Measurements from ENCODE around the gene SMYD3.
"Not testable (repeated sequence)": the region's sequence is repeated elsewhere in the genome, so short reads cannot be mapped to it uniquely, and the experiment has no call there.

Gene SMYD3

GRCh38 chr1:246343937-246344336 lies 163.1 kb downstream of the SMYD3 start:
- no peak for DNase-seq

- DNase-seq = no peak
Measured at GRCh38 chr1:246343251-246343650, 163.8 kb downstream of the SMYD3 start.

- DNase-seq = no peak
Measured at GRCh38 chr1:246338546-246338945, 168.5 kb downstream of the SMYD3 start.

GRCh38 chr1:246338098-246338497 lies 169.0 kb downstream of the SMYD3 start:
- no peak for DNase-seq

- DNase-seq = no peak
Measured at GRCh38 chr1:246335151-246335550, 171.9 kb downstream of the SMYD3 start.

GRCh38 chr1:246333855-246334254 lies 173.2 kb downstream of the SMYD3 start:
- peak; percentile 2 for DNase-seq

GRCh38 chr1:246332078-246332477 lies 175.0 kb downstream of the SMYD3 start:
- DNase-seq = no peak

- DNase-seq = no peak
Measured at GRCh38 chr1:246329900-246330299, 177.2 kb downstream of the SMYD3 start.

GRCh38 chr1:246329292-246329691 lies 177.8 kb downstream of the SMYD3 start:
- DNase-seq = not testable (repeated sequence)

GRCh38 chr1:246324711-246325110 lies 182.4 kb downstream of the SMYD3 start:
- DNase-seq = peak; percentile 41

- DNase-seq = not testable (repeated sequence)
Measured at GRCh38 chr1:246324033-246324432, 183.0 kb downstream of the SMYD3 start.

- peak; percentile 36 for DNase-seq
Measured at GRCh38 chr1:246320286-246320685, 186.8 kb downstream of the SMYD3 start.

- DNase-seq = peak; percentile 47
Measured at GRCh38 chr1:246319083-246319714, 187.9 kb downstream of the SMYD3 start.

GRCh38 chr1:246318622-246319021 lies 188.5 kb downstream of the SMYD3 start:
- no peak for DNase-seq

GRCh38 chr1:246318036-246318359 lies 189.1 kb downstream of the SMYD3 start:
- no peak for DNase-seq

- peak; percentile 84 for DNase-seq
Measured at GRCh38 chr1:246317332-246318035, 189.6 kb downstream of the SMYD3 start.

GRCh38 chr1:246311461-246311860 lies 195.6 kb downstream of the SMYD3 start:
- DNase-seq = no peak

GRCh38 chr1:246309247-246309884 lies 197.7 kb downstream of the SMYD3 start:
- no peak for DNase-seq

- no peak for DNase-seq
Measured at GRCh38 chr1:246308533-246309075, 198.5 kb downstream of the SMYD3 start.

GRCh38 chr1:246306415-246307037 lies 200.6 kb downstream of the SMYD3 start:
- DNase-seq = no peak

- DNase-seq = no peak
Measured at GRCh38 chr1:246304484-246305259, 202.4 kb downstream of the SMYD3 start.

GRCh38 chr1:246302711-246303317 lies 204.3 kb downstream of the SMYD3 start:
- no peak for DNase-seq

All from HCEC 1CT (cell line).